HG03175 (cell line): ENCODE data around the gene UAP1.

Experiments used
- ATAC-seq: cut with Tn5 transposase; IDR thresholded peaks from one replicate; pipeline ENCODE4 v1.9.1; 2021; ENCODE audit warnings: mild to moderate bottlenecking, moderate library complexity; ENCODE audit not compliant: unreplicated experiment

The UAP1 gene

DNA sequence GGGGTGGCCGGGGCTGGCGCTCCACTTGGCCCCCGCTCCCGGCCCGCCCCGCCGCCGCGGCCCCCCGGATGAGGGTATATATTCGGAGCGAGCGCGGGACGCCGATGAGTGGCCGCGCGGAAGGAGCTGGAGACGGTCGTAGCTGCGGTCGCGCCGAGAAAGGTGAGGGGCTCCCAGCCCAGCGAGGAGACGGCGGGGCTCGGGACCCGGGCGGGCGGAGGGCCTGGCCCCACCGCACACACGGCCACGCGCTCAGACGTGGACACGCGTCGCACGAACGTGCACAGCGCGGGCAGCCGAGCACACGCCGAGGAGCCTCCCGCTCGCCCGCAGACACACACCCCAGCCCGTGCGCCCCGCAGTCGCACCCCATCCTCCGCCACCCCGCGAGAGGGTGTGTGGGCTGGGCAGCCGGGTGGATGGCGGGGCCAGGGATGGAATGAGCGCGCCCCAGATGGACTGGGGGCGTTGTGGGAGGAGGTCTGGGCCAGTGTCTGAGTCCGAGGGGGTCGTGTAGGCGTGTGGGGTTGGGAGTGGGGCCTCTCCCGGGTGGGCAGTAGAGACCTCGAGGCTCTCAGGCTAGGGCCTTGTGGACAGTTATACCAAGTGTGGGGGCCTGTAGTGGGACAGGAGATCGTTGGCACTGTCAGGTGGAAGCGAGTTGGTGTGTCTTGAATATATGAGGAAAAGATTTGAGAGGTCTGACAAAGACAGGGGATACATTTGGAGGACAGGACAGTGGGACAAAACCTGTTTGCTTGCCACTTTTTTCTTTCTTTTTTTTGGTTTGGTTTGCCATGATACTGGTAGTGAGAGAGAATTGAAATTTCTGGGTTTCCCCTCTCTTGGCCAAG, at the start of gene UAP1:
UAP1 (plus strand) TSS at position 107 of the 854 bp plus-strand sequence. CDS start 4,347 bp downstream, outside the sequence.
- ATAC-seq: peak; percentile 37

DNA sequence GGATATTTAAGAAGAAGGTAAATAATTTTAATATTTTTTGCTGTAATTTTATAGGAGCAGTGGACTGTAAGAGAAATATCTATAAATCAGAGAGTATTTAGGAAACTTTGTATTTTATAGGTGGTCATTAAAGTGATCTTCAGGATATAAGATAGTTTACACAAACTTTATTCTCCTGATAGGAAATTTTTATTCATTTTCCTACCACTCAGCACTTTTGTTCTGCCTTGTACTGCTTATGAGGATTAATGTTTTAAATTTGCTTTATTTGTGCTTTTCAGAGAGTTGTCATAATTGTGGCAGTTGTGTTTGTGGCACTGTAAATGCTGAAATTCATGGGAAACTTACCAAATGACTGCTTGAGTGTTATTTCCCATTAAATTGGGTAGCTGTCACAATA, 34.2 kb upstream of the UAP1 start:
- ATAC-seq: no peak

DNA sequence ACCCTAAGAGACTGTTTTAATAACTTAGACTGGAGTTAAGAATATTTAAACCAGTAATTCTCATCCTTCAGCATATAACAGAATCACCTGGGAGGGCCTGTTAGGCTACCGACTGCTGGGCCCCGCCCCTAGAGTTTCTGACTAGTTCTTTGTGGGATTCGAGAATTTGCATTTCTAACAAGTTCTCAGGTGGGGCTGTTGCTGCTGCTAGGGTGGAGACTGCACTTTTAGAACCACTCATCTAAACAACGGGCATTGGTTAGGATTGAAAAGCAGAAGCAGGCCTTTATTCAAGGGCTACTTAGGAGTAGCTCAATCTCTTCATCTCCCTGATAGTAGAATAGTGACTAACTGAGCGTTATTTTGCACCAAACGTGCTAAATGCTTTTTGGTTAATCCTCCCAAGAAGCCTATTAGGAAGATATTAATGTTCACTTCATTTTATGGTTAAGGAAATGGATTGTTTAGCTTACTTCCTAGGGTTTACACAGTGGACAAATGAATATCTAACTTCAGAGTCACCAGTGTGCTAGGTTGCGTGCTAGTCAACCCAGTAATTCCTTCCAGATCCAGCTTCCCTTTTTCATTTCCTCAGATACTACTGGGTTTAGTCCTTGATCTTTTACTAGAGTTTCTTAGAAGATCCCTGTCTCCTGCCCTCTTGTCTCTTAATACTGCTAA, 31.1 kb upstream of the UAP1 start:
- peak; percentile 93 for ATAC-seq

DNA sequence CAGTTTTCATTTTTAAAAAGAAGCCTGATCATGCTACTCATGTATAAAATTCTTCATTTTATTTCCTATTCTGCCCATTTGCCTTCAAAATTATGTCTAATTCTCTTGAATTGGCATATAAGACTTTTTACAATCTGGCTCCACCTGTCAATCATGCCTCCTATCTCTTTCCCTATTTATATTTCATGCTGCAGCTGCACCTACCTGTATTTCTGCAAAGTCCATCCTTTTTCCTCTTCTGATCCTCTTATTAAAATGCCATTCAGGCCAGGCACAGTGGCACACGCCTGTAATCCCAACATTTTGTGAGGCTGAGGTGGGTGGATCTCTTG, 30.6 kb upstream of the UAP1 start:
- ATAC-seq: no peak

DNA sequence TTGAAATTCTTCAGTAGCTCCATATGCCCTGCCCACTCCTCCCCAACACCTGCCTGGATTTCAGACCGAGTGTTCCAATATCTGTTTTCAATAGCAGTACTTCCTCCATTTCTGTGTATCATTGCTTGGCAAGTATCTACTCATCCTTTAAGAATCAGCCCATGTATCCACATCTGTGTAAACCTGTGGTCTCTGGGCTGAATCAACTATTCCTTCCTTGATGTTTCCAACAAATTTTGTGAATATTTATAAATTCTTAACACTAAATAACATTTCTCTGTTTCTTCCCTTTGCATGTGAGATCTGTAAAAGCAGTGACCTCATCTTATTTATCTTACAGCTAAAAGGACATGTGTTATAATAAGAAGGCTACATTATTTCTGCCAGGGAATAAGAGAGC, 26.0 kb upstream of the UAP1 start:
- no peak for ATAC-seq

DNA sequence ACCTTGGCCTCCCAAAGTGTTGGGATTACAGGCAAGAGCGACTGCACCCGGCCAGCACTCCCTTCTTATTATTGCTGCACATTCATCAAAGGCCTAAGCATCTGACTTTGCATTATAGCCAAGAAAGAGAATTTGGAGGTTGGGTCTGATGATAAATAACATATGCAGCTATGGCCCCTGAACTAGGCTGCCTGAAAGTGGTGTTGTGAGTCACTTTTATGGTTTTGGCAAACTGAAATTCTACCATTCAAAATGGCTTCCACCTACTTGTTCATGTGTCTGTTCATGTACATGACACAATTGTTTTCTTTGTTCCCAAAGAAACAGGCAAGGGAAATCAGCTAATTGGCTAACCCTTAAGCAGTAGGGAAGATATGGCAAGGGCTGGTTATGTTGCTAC, 25.0 kb upstream of the UAP1 start:
- no peak for ATAC-seq

DNA sequence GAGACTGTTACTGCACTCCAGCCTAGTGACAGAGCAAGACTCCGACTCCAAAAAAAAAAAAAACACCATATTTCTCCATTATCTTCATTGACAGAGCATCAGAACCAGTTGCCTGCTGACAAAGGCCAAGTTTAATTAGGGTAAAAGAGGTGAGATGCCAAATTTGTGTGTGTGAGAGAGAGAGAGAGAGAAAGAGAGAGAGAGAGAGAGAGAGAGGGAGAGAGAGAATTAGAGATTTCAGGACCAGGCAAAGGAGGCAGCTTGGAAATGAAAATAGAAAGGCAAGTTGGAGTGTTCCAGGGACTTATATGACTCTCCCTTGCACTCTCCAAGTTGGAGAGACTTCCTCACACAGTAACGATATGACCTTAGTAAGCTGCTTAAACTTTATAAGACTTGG, 24.3 kb upstream of the UAP1 start:
- ATAC-seq: no peak

DNA sequence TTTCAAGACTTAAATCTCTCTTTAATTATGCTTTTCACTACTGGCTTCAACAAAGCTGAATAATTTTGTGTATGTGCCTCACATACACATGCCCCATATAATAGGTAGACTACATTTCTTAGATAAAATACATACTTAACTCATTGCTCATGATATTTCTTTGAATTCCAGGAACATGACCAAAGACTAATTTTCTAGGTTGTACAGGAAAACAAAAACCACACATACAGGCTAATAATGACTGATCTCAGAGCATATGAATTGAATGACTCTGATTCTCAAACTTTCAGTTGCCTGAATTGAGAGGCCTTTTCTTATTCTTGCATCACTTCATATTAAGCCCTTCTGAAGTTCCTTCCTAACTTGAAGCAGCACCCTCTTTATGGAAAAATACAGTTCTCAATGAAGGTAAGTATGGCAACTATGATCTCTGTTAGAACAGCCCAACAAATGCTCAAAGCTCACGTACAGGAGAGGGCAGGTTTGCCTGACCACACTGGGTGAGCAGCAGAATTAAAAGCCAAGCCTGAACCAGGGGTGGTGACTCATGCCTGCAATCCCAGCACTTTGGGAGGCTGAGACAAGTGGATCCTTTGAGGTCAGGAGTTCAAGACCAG, 22.6 kb upstream of the UAP1 start:
- ATAC-seq: no peak

DNA sequence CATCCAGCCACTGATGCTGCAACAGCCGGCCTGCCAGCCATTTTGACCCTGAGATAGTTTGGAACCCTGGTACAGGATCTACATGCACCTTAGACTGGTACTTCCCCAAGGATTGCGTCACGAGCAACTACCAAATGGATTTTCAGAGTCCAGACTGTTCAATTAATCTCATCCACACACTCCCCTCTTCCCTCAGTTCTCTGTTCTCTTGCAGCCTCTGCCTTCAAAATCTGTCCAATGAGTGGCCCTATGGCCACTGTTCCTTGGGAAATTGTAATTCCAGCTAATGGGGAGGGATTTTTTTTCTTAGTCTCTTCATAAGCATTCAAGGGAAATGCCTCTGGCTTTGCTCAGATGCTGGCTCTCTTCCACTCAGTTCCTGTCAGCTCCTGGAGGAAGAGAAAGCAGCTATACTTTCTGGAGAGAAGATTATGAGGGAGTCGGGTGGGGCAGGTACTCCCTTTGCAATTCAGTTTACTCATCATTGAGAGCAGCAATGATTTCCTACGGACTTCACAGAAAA, 19.8 kb upstream of the UAP1 start:
- ATAC-seq: no peak

DNA sequence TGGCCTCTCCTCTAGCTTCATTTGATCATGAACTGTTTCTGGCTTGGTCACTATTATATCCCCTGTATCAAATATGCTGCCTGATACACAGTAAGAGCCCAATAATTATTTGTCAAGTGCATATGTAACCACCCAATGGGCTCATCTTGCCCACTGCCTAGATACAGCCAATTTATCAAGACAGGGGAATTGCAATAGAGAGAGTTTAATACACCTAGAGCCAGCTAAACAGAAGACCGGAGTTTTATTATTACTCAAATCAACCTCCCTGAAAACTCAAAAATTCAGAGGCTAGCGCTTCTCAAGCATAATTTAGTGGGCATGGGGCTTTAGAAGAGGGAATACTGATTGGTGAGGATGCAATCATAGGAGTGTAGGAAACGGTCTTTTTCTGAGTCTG, 18.3 kb upstream of the UAP1 start:
- no peak for ATAC-seq

DNA sequence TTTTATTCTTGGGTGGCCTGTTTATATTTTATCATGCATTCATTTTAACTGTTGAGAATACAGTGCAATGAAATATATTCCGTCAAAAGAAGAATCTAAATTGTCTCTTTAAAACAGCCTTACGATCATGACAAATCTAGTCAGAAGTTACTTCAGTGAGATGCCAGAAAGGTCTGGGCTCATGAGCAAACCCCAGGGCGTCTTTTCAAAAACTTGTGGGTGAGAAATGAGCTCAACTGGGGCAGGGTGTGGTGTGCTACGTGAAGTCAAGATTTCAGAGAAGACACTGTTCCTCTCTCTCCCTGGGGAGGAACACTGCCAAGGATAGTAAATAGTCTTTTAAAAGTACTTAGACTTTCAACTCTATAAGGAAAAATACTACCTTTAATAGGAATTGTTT, 13.4 kb upstream of the UAP1 start:
- ATAC-seq: no peak

DNA sequence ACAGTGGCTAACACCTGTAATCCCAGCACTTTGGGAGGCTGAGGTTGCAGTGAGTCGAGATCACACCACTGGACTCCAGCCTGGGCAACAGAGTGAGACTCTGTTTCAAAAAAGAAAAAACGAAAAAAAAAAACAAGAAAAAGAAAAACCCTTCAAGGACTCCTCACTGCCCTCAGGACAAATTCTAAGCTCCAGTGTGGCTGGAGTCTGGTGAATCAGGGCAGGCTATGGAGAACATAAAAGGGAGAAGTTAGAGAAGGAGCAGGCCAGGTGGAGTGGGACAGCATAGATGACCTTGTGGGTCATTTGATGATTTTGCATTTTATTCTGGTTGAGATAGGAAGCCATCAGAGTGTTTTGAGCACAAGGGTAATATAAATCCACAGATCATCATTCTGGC, 12.5 kb upstream of the UAP1 start:
- no peak for ATAC-seq

DNA sequence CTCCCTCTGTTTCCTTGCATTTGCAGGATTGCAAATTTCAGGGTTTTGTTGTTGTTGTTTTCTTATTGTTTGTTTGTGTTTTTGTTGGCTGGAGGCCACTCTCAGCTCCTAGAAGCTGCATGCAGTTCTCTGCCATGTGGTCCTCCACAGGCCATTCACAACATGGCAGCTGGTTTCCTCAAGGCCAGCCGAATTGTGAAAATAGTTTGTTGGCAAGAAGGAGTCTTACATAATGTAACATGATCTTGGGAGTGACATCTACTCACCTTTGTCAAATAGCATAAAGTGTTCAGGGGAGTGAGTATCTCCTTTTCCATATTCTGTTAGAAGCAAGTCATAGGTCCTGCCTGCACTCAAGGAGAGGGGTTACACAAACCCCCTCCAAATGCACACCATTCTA, 10.6 kb upstream of the UAP1 start:
- no peak for ATAC-seq

DNA sequence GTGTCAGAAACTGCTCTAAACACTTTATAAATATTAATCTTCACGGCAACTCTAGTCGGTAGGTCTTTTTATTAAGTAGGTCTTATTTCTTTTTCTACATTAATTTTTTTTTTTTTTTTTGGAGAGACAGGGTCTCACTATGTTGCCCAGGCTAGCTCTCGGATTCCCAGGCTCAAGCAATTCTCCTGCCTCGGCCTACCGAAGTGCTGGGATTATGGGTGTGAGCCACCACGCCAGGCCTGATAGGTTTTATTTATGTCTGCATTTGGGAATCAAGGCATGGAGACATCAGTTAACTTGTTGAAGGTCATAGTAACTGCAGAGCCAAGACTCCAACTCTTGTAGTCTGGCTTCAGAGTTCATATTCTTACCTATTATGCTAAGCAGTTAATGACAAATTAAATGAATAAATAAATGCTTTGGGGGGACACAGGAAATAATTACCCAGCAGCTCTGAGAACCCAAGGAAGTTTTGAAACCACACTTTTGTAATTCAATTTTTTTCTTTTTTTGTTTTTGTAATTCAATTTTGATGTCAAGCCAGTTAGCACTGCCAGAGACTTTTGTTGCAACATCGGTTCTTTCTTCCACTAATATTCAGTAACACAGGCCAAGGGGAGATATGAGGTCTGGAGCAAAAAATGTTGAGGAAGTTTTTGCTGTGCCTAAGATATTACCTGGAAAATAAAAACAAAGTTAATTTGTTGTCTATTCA, 9.4 kb upstream of the UAP1 start:
- ATAC-seq: no peak

DNA sequence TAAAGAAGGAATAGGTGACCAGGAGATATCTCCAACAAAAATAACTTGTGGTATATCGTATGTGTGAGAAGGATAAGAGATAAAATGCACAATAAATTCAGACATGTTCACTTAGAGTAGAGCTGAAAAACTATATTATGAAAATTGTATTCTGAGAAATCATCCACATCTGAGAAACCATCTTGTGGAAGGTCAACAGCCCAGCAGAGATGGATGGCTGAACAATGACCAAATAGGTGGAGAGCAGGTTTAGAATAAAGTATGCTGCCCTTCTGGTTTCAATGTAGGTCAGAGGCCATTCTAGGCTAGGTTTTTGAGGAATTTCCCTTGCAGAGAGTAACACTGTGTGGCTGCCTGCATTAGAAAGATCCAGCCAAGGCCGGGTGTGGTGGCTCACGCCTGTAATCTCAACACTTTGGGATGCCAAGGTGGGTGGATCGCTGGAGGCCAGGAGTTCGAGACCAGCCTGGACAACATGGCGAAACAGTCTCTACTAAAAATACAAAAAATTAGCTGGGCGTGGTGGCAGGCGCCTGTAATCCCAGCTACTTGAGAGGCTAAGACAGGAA, 8.8 kb upstream of the UAP1 start:
- ATAC-seq: no peak

DNA sequence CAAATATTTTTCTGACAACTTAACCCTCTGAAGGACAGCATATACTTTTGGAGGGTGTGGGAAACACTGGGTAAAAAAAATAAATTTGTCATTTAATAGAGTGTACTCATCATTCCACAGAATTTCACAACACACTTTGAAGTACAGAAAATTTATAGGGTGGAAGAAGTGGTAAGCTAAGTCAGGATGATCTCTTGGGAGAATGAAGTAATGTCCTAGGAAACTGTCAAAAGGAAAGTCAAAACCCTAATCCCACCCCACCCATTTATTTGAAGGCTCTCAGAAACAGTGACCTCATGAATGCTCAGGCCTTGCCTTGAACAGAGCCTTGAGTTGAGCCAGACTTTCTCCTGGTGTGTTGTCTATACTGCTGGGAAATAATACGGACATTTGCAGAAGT, 7.3 kb upstream of the UAP1 start:
- ATAC-seq: no peak

DNA sequence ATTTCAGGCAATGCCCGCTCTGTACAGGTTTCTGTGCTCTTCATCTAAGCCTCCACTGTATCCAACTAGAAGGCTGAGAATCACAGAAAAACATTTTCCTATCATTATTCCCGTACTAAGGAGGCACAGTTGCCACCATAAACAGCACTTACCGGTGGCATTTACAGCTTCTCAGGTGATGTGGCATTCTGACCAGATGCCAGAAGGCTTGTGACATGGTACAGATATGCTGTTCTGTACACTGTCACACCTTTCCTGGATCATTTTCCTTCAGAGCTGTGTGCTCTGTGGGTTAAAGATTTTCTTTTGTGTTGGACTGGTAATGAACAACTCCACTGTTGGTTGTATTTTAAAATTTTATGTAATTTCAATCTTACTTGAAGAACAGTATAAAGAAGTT, 4.0 kb upstream of the UAP1 start:
- no peak for ATAC-seq

DNA sequence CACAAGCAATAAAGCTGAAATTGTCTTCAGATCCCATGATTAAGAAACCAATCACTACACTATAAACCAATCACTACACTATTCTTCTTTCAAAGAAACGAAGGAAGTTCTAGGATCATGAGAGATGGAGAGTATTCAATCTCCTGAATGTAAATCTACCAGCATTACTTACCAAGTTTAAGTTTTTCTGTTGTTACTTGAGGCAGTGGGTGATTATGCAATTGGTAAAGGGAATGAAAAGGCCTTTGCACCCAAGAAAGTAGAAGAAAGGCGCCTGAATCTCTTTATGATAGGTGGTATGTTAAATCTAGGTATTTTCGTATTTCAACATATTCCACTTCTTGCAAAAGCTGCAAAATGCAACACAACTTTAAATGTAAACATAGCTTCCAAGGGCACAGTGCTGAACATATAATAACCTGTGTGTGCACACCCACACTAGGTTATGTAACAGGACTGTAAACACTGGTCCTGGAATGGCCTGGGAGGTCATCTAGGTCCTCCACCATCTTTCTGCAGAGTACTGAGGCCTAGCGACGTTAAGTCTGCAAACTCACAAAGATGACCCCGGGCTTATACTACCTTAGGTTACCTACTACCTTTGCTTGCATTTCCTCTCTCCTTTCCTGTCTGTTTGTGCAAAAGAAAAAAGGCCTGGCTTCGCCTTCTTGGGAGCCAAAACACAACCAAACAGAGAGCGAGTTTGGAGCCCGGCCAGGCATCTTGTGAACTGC, 1.1 kb upstream of the UAP1 start:
- no peak for ATAC-seq

DNA sequence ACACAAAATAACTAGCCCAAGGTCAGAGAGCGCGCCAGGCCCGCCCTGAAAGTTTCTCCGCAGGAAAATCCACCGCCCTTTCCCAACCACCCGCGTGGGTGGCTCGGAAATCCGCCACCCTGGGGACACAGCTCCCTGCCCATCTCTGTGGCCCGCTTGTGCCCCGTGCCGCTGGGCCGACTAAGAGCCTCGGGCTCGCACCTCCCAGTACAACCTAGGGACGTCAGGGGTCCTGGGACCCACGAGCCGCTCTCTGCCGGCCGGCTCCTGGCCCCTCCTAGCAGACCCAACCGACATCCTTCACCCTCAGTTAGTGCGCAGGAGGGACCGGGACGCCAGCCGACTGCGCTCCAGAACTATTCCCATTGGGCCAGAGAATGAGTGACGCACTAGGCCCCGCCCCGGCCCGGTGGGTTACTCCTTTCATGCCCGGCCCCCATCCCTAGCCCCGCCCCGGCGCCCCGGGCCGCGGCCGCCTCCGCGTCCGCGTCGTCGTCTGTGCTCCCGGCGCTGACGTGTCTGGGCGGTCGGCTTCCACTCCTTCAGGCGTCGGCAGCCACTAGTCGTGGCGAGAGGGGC, 396 bp upstream of the UAP1 start:
- peak; percentile 95 for ATAC-seq

DNA sequence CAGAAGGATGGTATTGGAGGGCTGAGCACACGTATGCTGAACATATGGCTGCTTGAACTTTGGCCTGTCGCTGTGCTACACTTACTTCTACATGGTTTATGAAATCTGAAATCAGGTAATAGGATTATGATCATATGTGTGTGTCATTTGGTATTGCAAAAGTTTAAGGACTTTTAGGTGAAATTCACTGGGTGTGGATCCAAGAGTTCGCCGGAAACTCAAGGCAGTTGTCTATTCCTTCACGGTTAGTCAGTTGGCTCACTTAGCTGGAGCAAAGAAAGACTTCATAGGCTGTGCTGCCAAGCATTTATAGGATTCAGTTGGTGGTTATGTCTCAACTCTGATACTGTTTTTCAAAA, 927 bp downstream of the UAP1 start:
- ATAC-seq: no peak
